Skeletal muscle satellite cell (primary cell): Measurements from ENCODE around the gene STKLD1.

Source experiments
- H3K27me3 ChIP-seq: 2 replicates; pipeline ENCODE4 v1.7.0; 2013; ENCODE audit warnings: low read length; ENCODE audit not compliant: control insufficient read depth, insufficient read depth
- H3K36me3 ChIP-seq: 2 replicates; pipeline ENCODE4 v1.7.0; 2013; ENCODE audit warnings: mild to moderate bottlenecking, control low read depth, low read length; ENCODE audit not compliant: insufficient read depth
- H3K4me1 ChIP-seq: 2 replicates; pipeline ENCODE4 v1.7.0; 2013; ENCODE audit warnings: low read length; ENCODE audit not compliant: control insufficient read depth, insufficient read depth
- H3K4me2 ChIP-seq: 2 replicates; pipeline ENCODE4 v1.7.0; 2013; ENCODE audit warnings: mild to moderate bottlenecking, low read length
- H3K4me3 ChIP-seq: 2 replicates; pipeline ENCODE4 v1.7.0; 2013; ENCODE audit warnings: low read length
- H3K9ac ChIP-seq: 2 replicates; pipeline ENCODE4 v1.7.0; 2013; ENCODE audit warnings: mild to moderate bottlenecking, low read depth, low read length, moderate library complexity
- H3K9me3 ChIP-seq: replicated peaks from 2 replicates; pipeline ENCODE4 v1.7.0; 2013; ENCODE audit warnings: mild to moderate bottlenecking, control low read depth, low read length

Gene STKLD1

GRCh38 chr9:133425049-133425632 lies 49.0 kb downstream of the STKLD1 start:
- Histone ChIP-seq H3K36me3 (no peaks in the 10 kb centered on the region), H3K4me1 (no peaks in the 10 kb centered on the region), H3K27me3 (peaks cover 10% of the 10 kb centered on the region), H3K4me3 (no peak overlapping the region), H3K9ac (no peak overlapping the region), H3K9me3 (no peaks in the 10 kb centered on the region), H3K4me2 (no peak overlapping the region)

- no peaks in the 10 kb centered on the region for H3K4me1 ChIP-seq
- no peak overlapping the region for H3K9ac ChIP-seq
- no peak overlapping the region for H3K4me3 ChIP-seq
- peaks cover 10% of the 10 kb centered on the region for H3K27me3 ChIP-seq
- H3K9me3 ChIP-seq: no peaks in the 10 kb centered on the region
- H3K4me2 ChIP-seq: no peak overlapping the region
- H3K36me3 ChIP-seq: no peaks in the 10 kb centered on the region
Measured at GRCh38 chr9:133426011-133426410, 49.8 kb downstream of the STKLD1 start.

- peaks cover 10% of the 10 kb centered on the region for H3K27me3 ChIP-seq
Measured at GRCh38 chr9:133427658-133428348, 51.6 kb downstream of the STKLD1 start.

GRCh38 chr9:133428617-133429101 lies 52.5 kb downstream of the STKLD1 start:
- Histone ChIP-seq H3K27me3 (peaks cover 10% of the 10 kb centered on the region), H3K9ac (no peak overlapping the region), H3K4me2 (peak overlapping the region; percentile 58), H3K4me1 (no peaks in the 10 kb centered on the region), H3K36me3 (no peaks in the 10 kb centered on the region), H3K4me3 (no peak overlapping the region), H3K9me3 (no peaks in the 10 kb centered on the region)

More at GRCh38 chr9:133427658-133428348, 51.6 kb downstream of the STKLD1 start:
- Histone ChIP-seq H3K9ac (no peak overlapping the region), H3K36me3 (no peaks in the 10 kb centered on the region), H3K4me2 (no peak overlapping the region), H3K9me3 (no peaks in the 10 kb centered on the region), H3K4me3 (no peak overlapping the region), H3K4me1 (no peaks in the 10 kb centered on the region)

- Histone ChIP-seq H3K27me3 (peaks cover 10% of the 10 kb centered on the region), H3K4me2 (no peak overlapping the region), H3K36me3 (no peaks in the 10 kb centered on the region), H3K9me3 (no peaks in the 10 kb centered on the region), H3K4me1 (no peaks in the 10 kb centered on the region), H3K9ac (no peak overlapping the region), H3K4me3 (no peak overlapping the region)
Measured at GRCh38 chr9:133429214-133429613, 53.0 kb downstream of the STKLD1 start.

- Histone ChIP-seq H3K27me3 (peaks cover 10% of the 10 kb centered on the region), H3K4me1 (no peaks in the 10 kb centered on the region), H3K9ac (no peak overlapping the region), H3K4me3 (no peak overlapping the region), H3K36me3 (no peaks in the 10 kb centered on the region), H3K4me2 (no peak overlapping the region), H3K9me3 (no peaks in the 10 kb centered on the region)
Measured at GRCh38 chr9:133429641-133430161, 53.5 kb downstream of the STKLD1 start.

- no peak overlapping the region for H3K4me3 ChIP-seq
Measured at GRCh38 chr9:133430244-133430643, 54.1 kb downstream of the STKLD1 start.

GRCh38 chr9:133433351-133433843 lies 57.2 kb downstream of the STKLD1 start:
- Histone ChIP-seq H3K27me3 (no peaks in the 10 kb centered on the region), H3K4me1 (no peaks in the 10 kb centered on the region), H3K4me3 (no peak overlapping the region), H3K9me3 (no peaks in the 10 kb centered on the region), H3K9ac (no peak overlapping the region), H3K36me3 (no peaks in the 10 kb centered on the region), H3K4me2 (no peak overlapping the region)

More at GRCh38 chr9:133430244-133430643, 54.1 kb downstream of the STKLD1 start:
- Histone ChIP-seq H3K36me3 (no peaks in the 10 kb centered on the region), H3K9ac (no peak overlapping the region), H3K4me1 (no peaks in the 10 kb centered on the region), H3K9me3 (no peaks in the 10 kb centered on the region), H3K4me2 (no peak overlapping the region), H3K27me3 (peaks cover 10% of the 10 kb centered on the region)

- no peak overlapping the region for H3K4me3 ChIP-seq
- no peaks in the 10 kb centered on the region for H3K9me3 ChIP-seq
- H3K4me2 ChIP-seq: no peak overlapping the region
- H3K4me1 ChIP-seq: no peaks in the 10 kb centered on the region
- no peaks in the 10 kb centered on the region for H3K36me3 ChIP-seq
- no peak overlapping the region for H3K9ac ChIP-seq
- H3K27me3 ChIP-seq: no peaks in the 10 kb centered on the region
Measured at GRCh38 chr9:133436681-133437080, 60.5 kb downstream of the STKLD1 start.

GRCh38 chr9:133437753-133438531 lies 61.8 kb downstream of the STKLD1 start:
- no peak overlapping the region for H3K9ac ChIP-seq
- H3K9me3 ChIP-seq: no peaks in the 10 kb centered on the region
- H3K36me3 ChIP-seq: no peaks in the 10 kb centered on the region
- no peaks in the 10 kb centered on the region for H3K27me3 ChIP-seq
- H3K4me1 ChIP-seq: no peaks in the 10 kb centered on the region
- H3K4me2 ChIP-seq: no peak overlapping the region
- no peak overlapping the region for H3K4me3 ChIP-seq

GRCh38 chr9:133439337-133439736 lies 63.2 kb downstream of the STKLD1 start:
- no peak overlapping the region for H3K4me3 ChIP-seq
- no peaks in the 10 kb centered on the region for H3K27me3 ChIP-seq
- H3K36me3 ChIP-seq: no peaks in the 10 kb centered on the region
- H3K4me1 ChIP-seq: no peaks in the 10 kb centered on the region
- H3K9me3 ChIP-seq: no peaks in the 10 kb centered on the region
- H3K4me2 ChIP-seq: no peak overlapping the region
- no peak overlapping the region for H3K9ac ChIP-seq
